ENCODE results near the gene TSPAN4.
A peak's percentile ranks its signal among the peaks of the same experiment; 100 is the strongest.

TSPAN4 gene

GRCh38 chr11:830295-831117 is 12.1 kb upstream of the TSPAN4 start:
- H3K4me3 ChIP-seq (replicated peaks; ENCODE audit: insufficient read depth, low read length), result no peak overlapping the region
- TF ChIP-seq REST (IDR thresholded peaks at IDR 0.05; ENCODE audit: insufficient replicate concordance, low read depth) (no peak), CTCF (IDR thresholded peaks at IDR 0.05; ENCODE audit: insufficient read depth, low read length) (no peak), SPI1 (IDR thresholded peaks at IDR 0.05; ENCODE audit: borderline replicate concordance, low read depth) (no peak), GABPA (IDR thresholded peaks at IDR 0.05; ENCODE audit: low read depth) (no peak), POLR2AphosphoS5 (IDR thresholded peaks at IDR 0.05; ENCODE audit: low read depth) (no peak)
- DNase-seq (ENCODE audit: low read depth in 1 of 2, low spot score in 1 of 2), result no peak
- H3K27ac ChIP-seq (replicated peaks), result no peak overlapping the region
- H3K27me3 ChIP-seq (ENCODE audit: insufficient read depth, poor library complexity, severe bottlenecking), result peaks cover 9% of the 10 kb centered on the region

- H3K4me3 ChIP-seq (replicated peaks; ENCODE audit: insufficient read depth, low read length), result no peak overlapping the region
- DNase-seq (ENCODE audit: low read depth in 1 of 2, low spot score in 1 of 2), result no peak
- no peak overlapping the region for H3K27ac ChIP-seq (replicated peaks)
- TF ChIP-seq CTCF (IDR thresholded peaks at IDR 0.05; ENCODE audit: insufficient read depth, low read length), result no peak
- no peak for TF ChIP-seq POLR2AphosphoS5 (IDR thresholded peaks at IDR 0.05; ENCODE audit: low read depth)
- TF ChIP-seq GABPA (IDR thresholded peaks at IDR 0.05; ENCODE audit: low read depth), result no peak
- TF ChIP-seq SPI1 (IDR thresholded peaks at IDR 0.05; ENCODE audit: borderline replicate concordance, low read depth), result no peak
- peaks cover 9% of the 10 kb centered on the region for H3K27me3 ChIP-seq (ENCODE audit: insufficient read depth, poor library complexity, severe bottlenecking)
Measured at GRCh38 chr11:831118-831864, 11.4 kb upstream of the TSPAN4 start.

GRCh38 chr11:831961-832528 is 10.6 kb upstream of the TSPAN4 start:
- no peak for DNase-seq (ENCODE audit: low read depth in 1 of 2, low spot score in 1 of 2)
- TF ChIP-seq GABPA (IDR thresholded peaks at IDR 0.05; ENCODE audit: low read depth) (no peak), CTCF (IDR thresholded peaks at IDR 0.05; ENCODE audit: insufficient read depth, low read length) (no peak), POLR2AphosphoS5 (IDR thresholded peaks at IDR 0.05; ENCODE audit: low read depth) (no peak), REST (IDR thresholded peaks at IDR 0.05; ENCODE audit: insufficient replicate concordance, low read depth) (no peak), SPI1 (IDR thresholded peaks at IDR 0.05; ENCODE audit: borderline replicate concordance, low read depth) (no peak)
- peaks cover 9% of the 10 kb centered on the region for H3K27me3 ChIP-seq (ENCODE audit: insufficient read depth, poor library complexity, severe bottlenecking)
- H3K4me3 ChIP-seq (replicated peaks; ENCODE audit: insufficient read depth, low read length), result peak overlapping the region; percentile 63
- no peak overlapping the region; the same call in 1 of the 2 replicates for H3K27ac ChIP-seq (replicated peaks)
